GM18868 (cell line): ENCODE results near the gene ST14.
"Not testable (repeated sequence)": the region's sequence is repeated elsewhere in the genome, so short reads cannot be mapped to it uniquely, and the experiment has no call there.

Experiments
- ATAC-seq: cut with Tn5 transposase; IDR thresholded peaks from one replicate; pipeline ENCODE4 v1.9.1; 2021; ENCODE audit warnings: mild to moderate bottlenecking, moderate library complexity; ENCODE audit not compliant: unreplicated experiment

Gene ST14

DNA sequence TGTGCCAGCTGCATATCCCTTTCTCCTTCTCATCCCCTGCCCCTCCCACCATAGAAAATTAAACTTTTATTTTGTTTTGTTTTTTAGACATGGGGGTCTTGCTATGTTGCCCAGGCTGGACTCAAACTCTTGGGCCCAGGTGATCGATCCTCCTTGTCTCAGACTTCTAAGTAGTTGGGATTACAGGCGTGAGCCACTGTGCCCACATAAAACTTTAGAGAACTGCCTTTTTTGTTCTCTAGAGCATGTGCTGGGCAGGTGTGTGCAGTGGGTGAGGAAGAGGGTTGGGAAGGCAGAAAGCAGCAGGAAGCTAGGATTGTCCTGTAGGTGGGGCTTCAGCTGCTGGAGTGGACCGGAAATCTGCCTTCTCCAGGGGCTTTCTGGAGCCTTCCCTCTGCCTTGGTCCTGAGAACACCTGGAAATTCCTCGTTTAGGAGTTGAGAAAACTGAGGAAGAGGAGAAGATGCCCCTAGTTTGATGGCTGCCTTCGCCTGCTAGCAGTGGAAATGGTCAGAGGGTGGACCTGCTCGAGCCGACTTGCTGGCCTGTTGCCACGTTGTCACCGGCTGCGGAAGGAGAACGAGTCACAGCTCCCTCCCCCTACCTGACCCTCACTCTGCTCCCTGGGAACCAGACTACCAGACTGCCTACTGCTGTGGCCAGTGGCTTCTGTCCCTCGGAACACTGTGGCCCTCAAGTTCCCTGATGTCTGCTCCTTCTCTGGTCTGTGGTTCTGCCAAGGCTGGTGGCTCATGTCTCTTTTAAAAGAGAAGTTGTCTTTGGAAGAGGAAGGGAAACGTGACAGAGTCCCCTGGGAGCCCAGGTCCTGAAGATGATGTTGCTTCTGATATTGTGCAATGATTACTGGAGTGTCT lies 4.0 kb downstream of the ST14 start:
- no peak for ATAC-seq

DNA sequence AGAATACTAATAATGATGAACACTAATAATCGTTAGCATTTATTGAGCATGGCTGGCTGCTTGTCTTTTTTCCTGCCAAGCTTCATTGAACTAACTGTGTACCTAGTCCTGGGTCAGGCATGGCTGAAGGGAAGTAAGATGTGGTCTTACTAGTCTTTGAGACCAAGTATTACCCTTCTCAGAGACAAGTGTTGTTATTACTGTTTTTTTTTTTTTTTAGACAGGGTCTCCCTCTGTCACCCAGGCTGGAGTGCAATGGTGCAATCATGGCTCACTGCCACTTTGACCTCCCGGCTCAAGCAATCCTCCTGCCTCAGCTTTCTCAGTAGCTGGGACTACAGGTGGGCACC lies 4.6 kb downstream of the ST14 start:
- no peak for ATAC-seq

- ATAC-seq = no peak
These were observed 6.2 kb downstream of the ST14 start for GRCh38 chr11:130165601-130166456.

DNA sequence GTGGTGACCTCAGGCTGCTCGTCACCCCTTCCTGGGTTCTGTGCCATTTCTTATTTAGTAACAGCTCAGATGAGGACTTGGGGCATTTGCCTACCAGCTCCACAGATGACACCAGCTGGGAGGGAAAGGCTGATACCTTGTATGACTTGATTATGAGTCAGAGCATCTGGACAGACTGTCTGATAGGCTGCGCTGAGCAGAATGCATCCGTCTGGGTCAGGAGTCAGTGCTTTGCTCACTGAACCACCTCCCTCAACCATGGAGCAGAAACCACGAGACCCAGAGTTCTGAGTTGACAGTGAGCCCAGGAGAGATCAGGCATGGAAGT lies 6.8 kb downstream of the ST14 start:
- ATAC-seq = peak; percentile 86

DNA sequence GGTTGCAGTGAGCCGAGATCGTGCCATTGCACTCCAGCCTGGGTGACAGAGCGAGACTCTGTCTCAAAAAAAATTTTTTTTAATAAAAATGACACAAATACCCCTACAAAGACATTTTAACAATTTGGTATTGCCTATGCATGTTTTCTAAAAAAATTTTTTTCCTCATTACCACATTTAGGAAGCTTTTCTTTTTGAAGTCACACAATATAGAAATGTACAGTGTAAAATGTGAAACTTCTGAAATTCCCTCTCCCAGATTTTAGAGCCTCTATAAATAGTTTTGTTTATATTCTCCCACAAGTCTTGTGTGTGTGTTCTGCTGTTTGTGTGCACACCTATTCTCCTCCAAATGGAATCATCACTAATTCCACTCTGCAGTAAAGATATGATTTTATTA lies 7.6 kb downstream of the ST14 start:
- ATAC-seq = no peak

GRCh38 chr11:130168105-130168504 lies 8.5 kb downstream of the ST14 start:
- ATAC-seq = no peak

DNA sequence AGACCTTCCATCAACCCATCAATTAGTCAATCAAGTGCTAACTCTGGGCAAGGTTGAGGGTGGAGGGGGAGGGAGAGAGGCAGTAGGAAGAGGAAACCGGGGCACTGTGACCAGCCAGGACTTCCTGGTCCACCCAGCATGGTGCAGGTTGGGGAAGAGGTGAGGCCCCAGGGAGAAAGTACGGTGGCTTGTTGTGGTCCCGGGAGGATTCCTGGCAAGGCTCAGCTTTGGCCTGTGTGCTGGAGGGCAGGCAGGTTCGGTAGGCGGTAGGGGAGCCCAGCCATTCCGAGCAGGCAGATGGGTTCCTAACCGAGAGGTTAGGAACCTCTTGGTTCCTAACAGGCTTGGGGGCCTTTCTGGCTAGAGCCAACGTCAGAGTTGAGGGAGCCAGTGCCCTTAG lies 10.8 kb downstream of the ST14 start:
- ATAC-seq = no peak

DNA sequence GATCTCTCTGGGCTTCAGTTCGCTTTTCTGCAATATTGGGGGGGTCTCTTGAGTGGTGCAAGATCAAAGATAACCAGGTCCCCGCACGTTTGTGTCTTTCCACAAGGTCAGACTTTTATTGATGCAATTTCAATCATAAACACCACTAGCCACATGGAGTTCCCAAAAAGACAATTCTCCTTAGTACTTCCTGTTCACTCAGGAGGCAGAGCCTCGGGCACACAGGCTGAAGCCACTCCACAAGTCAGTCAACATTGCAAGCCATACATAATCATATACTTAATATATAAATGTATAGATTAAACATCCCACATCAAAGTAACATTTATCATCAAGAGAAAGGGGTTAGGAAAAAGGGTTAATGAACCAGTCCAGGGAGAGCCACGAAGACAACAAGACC lies 12.0 kb downstream of the ST14 start:
- no peak for ATAC-seq

DNA sequence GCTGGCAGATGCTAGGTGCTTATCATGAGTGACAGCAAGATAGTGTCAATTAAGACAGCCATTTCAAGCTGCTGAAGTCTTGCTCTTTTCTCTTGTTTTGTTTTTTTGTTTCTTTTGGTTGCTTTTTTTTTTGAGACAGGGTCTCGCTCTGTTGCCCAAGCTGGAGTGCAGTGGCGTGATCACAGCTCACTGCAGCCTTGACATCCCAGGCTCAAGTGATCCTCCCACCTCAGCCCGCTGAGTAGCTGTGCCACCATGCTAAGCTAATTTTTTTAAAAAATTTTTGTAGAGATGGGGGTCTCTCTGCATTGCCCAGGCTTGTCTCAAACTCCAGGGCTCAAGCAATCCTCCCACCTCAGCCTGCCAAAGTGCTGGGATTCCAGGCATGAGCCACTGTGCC lies 12.4 kb downstream of the ST14 start:
- not testable (repeated sequence) for ATAC-seq

DNA sequence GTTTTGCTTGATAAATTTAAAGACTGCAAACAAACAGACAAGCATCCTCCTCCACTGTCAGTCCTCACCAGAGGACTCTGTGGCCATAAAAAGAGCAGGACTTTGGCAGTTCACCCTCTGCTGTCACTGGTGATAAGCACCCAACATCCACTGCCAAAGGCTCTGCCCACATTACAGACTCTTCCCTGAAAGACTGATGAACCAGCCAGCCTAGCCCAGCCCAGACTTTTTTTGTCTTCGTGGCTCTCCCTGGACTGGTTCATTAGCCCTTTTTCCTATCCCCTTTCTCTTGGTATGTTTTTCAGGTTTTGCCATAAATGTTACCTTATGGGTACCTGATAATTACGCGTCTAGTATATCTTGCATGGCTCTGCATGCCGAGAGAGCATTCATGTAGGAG lies 15.1 kb downstream of the ST14 start:
- no peak for ATAC-seq

DNA sequence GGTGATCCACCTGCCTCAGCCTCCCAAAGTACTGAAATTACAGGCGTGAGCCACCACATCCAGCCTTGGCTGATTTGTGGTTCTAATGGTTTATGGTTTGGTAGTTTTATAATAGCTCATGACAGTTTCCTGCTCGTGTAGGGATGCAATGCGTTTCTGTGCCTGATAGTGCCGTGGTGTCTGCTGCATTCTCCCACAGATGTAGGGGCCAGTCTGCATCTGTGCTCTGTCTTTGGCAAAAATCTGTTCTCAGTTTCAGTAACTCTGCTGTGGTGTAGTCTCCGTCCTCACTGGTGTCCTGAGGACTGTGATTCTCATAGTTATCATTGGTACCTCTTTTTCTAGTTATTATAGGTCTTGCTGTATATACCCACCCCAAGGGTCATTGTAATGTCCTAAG lies 16.3 kb downstream of the ST14 start:
- no peak for ATAC-seq

DNA sequence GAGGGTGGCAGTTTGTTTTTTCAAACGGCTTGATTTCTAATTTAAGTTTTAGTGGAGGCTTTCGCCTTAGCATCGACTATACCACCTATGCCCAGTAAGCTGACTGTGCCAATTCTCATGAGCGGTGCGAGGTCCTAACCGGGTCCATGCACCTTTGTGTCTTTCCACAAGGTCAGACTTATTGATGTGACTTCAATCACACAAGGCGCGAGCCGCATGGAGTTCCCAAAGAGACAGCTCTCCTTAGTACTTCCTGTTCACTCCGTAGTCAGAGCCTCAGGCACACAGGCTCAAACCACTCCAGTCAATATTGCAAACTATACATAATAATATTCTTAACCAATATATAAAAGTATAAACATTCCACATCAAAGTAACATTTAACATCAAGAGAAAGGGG lies 18.2 kb downstream of the ST14 start:
- no peak for ATAC-seq

- ATAC-seq = no peak
These were observed 19.1 kb downstream of the ST14 start for GRCh38 chr11:130178441-130179339.

GRCh38 chr11:130179396-130180306 lies 20.1 kb downstream of the ST14 start:
- ATAC-seq = no peak

- ATAC-seq = peak; percentile 71
These were observed 20.9 kb downstream of the ST14 start for GRCh38 chr11:130180491-130180890.

DNA sequence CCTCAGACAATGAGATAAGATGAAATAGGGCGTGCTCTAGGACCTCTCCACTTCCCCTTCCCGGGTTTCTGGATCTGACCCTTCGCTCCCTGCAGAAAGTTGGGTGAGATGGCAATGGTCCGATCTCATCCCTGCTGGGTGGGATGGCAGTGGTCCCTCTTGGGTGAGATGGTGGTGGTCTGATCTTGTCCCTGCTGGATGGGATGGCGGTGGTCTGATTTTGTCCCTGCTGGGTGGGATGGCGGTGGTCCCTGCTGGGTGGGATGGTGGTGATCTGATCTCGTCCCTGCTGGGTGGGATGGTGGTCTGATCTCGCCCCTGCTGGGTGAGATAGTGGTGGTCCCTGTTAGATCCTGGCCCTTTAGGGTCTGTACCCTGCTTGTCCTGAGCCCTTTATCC lies 21.3 kb downstream of the ST14 start:
- ATAC-seq = peak; percentile 15

- peak; percentile 37 for ATAC-seq
These were observed 22.0 kb downstream of the ST14 start for GRCh38 chr11:130181295-130182272.

- no peak for ATAC-seq
These were observed 24.5 kb downstream of the ST14 start for GRCh38 chr11:130183878-130184610.
